HepG2 (cell line): ENCODE data around the gene ST8SIA3. TPM values are rescaled to one million over a fixed set of nuclear protein-coding genes. Genes with fewer than 3 reads are reported as not detected.

Experiments used
- DNMT3B ChIP-seq: conservative IDR thresholded peaks from 2 replicates; pipeline ENCODE4 v1.6.1; 2016; ENCODE audit warnings: missing biosample characterization, control low read depth
- GTF2F1 ChIP-seq: fragments of 150-350 bp; IDR thresholded peaks from 2 replicates; pipeline ENCODE4 v1.6.1; 2014; ENCODE audit warnings: low read length
- GTF3A ChIP-seq: sonication (generic); formaldehyde crosslinking; conservative IDR thresholded peaks from 2 replicates; pipeline ENCODE4 v1.4.0; 2020; ENCODE audit warnings: mild to moderate bottlenecking, missing genetic modification reagents
- HINFP ChIP-seq: sonication (generic); formaldehyde crosslinking; IDR thresholded peaks from 2 replicates; pipeline ENCODE4 v1.4.0; 2020; ENCODE audit warnings: low read depth, mild to moderate bottlenecking, missing genetic modification reagents
- HOXA9 ChIP-seq: sonication (generic); formaldehyde crosslinking; IDR thresholded peaks from 2 replicates; pipeline ENCODE4 v1.8.1; 2022; ENCODE audit warnings: missing genetic modification reagents, mild to moderate bottlenecking, moderate library complexity, borderline replicate concordance
- KLF12 ChIP-seq: sonication (generic); formaldehyde crosslinking; IDR thresholded peaks from 2 replicates; pipeline ENCODE4 v1.4.0; 2020; ENCODE audit warnings: missing genetic modification reagents, borderline replicate concordance
- MAFF ChIP-seq: IDR thresholded peaks from 2 replicates; pipeline ENCODE4 v1.6.1; 2011; ENCODE audit warnings: low read depth, low read length, improper control_type of control experiment
- NCOA2 ChIP-seq: sonication (generic); formaldehyde crosslinking; IDR thresholded peaks from 2 replicates; pipeline ENCODE4 v1.8.0; 2022; ENCODE audit warnings: inconsistent platforms
- PRPF4 ChIP-seq: fragments of 200-400 bp; formaldehyde crosslinking; IDR thresholded peaks from 2 replicates; pipeline ENCODE4 v1.6.1; 2016; ENCODE audit warnings: low read length, low read depth; ENCODE audit not compliant: poor library complexity, severe bottlenecking
- RFX5 ChIP-seq: IDR thresholded peaks from 2 replicates; pipeline ENCODE4 v1.6.1; 2011; ENCODE audit warnings: low read depth, low read length, improper control_type of control experiment
- RFXANK ChIP-seq: IDR thresholded peaks from 2 replicates; pipeline ENCODE4 v1.6.1; 2016
- SATB2 ChIP-seq: sonication (generic); formaldehyde crosslinking; IDR thresholded peaks from 2 replicates; pipeline ENCODE4 v1.5.0; 2020; ENCODE audit warnings: missing genetic modification reagents
- SNRNP70 ChIP-seq: fragments of 200-400 bp; formaldehyde crosslinking; IDR thresholded peaks from 2 replicates; pipeline ENCODE4 v1.6.1; 2017; ENCODE audit warnings: mild to moderate bottlenecking, low read depth, low read length, moderate library complexity
- YY1 ChIP-seq: IDR thresholded peaks from 2 replicates; pipeline ENCODE4 v1.6.1; 2011; ENCODE audit warnings: low read length, low read depth, moderate library complexity, mild to moderate bottlenecking; ENCODE audit not compliant: insufficient read depth, insufficient replicate concordance
- ZNF367 ChIP-seq: sonication (generic); formaldehyde crosslinking; IDR thresholded peaks from 2 replicates; pipeline ENCODE4 v1.4.0; 2020; ENCODE audit warnings: missing genetic modification reagents, borderline replicate concordance
- ZNF484 ChIP-seq: sonication (generic); formaldehyde crosslinking; IDR thresholded peaks from 2 replicates; pipeline ENCODE4 v1.5.1; 2020; ENCODE audit warnings: mild to moderate bottlenecking, low read depth, missing genetic modification reagents, borderline replicate concordance
- ZNF501 ChIP-seq: sonication (generic); formaldehyde crosslinking; IDR thresholded peaks from 2 replicates; pipeline ENCODE4 v1.5.1; 2020; ENCODE audit warnings: mild to moderate bottlenecking, moderate library complexity, missing genetic modification reagents
- ZNF543 ChIP-seq: sonication (generic); formaldehyde crosslinking; IDR thresholded peaks from 2 replicates; pipeline ENCODE4 v1.4.0; 2020; ENCODE audit warnings: mild to moderate bottlenecking, missing genetic modification reagents
- ZNF549 ChIP-seq: sonication (generic); formaldehyde crosslinking; IDR thresholded peaks from 2 replicates; pipeline ENCODE4 v1.5.0; 2020; ENCODE audit warnings: missing genetic modification reagents
- ZNF589 ChIP-seq: sonication (generic); formaldehyde crosslinking; conservative IDR thresholded peaks from 2 replicates; pipeline ENCODE4 v1.8.0; 2022; ENCODE audit warnings: mild to moderate bottlenecking, moderate library complexity, missing genetic modification reagents
- ZNF598 ChIP-seq: sonication (generic); formaldehyde crosslinking; IDR thresholded peaks from 2 replicates; pipeline ENCODE4 v1.5.1; 2020; ENCODE audit warnings: mild to moderate bottlenecking, missing genetic modification reagents, borderline replicate concordance
- ZNF709 ChIP-seq: sonication (generic); formaldehyde crosslinking; IDR thresholded peaks from 2 replicates; pipeline ENCODE4 v1.5.0; 2020; ENCODE audit warnings: mild to moderate bottlenecking, missing genetic modification reagents
- ZNF782 ChIP-seq: sonication (generic); formaldehyde crosslinking; IDR thresholded peaks from 2 replicates; pipeline ENCODE4 v1.4.0; 2020; ENCODE audit warnings: missing genetic modification reagents, mild to moderate bottlenecking, borderline replicate concordance
- ZNF800 ChIP-seq: sonication (generic); formaldehyde crosslinking; IDR thresholded peaks from 2 replicates; pipeline ENCODE4 v1.4.0; 2020; ENCODE audit warnings: missing genetic modification reagents
- polyA plus RNA-seq, 8 experiments: library from polyadenylated mRNA; depleted of rRNA in 3 of 8; stranded (reverse) in 7 of 8; unstranded in 1 of 8; fragments of >200 nt; fragmentation: Illumina TruSeq in 4 of 8; extraction: Trizol in 4 of 8; gene quantifications; 2 replicates each; pipeline versions ENCODE4 v1.2.1 to v1.2.3, GENCODE V29; 2011 to 2016; ENCODE audit warnings: low read depth in 4 of 8, missing spikeins in 1 of 8, mixed read lengths in 1 of 8; ENCODE audit not compliant: insufficient read depth in 1 of 8
- total RNA-seq, 5 experiments: library from RNA; depleted of rRNA; stranded (reverse); fragments of >200 nt; fragmentation: Illumina TruSeq; extraction: Trizol; gene quantifications; 2 replicates each; pipeline ENCODE4 v1.2.3, GENCODE V29; 2016; ENCODE audit warnings: low read depth in 1 of 5
- TF ChIP-seq, protein P1 (sequence below): sonication (generic); formaldehyde crosslinking; IDR thresholded peaks from 2 replicates; pipeline ENCODE4 v1.9.0; 2021; ENCODE audit warnings: missing genetic modification reagents, borderline replicate concordance
- TF ChIP-seq, protein P2 (sequence below): sonication (generic); formaldehyde crosslinking; IDR thresholded peaks from 2 replicates; pipeline ENCODE4 v1.8.1; 2022; ENCODE audit warnings: mild to moderate bottlenecking, missing genetic modification reagents

Gene ST8SIA3
- total and polyA plus RNA-seq, 2 of the 13 experiments (the other 11 are each of a cell fraction or from before 2014, with no cell fraction given): not detected

- TF ChIP-seq, protein P1, sequence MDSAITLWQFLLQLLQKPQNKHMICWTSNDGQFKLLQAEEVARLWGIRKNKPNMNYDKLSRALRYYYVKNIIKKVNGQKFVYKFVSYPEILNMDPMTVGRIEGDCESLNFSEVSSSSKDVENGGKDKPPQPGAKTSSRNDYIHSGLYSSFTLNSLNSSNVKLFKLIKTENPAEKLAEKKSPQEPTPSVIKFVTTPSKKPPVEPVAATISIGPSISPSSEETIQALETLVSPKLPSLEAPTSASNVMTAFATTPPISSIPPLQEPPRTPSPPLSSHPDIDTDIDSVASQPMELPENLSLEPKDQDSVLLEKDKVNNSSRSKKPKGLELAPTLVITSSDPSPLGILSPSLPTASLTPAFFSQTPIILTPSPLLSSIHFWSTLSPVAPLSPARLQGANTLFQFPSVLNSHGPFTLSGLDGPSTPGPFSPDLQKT (CRISPR knock-in tag): no peak; the same call in 1 of the 2 replicates
- TF ChIP-seq PRPF4 (no peak), MAFF (no peak), ZNF782 (CRISPR knock-in tag) (0 out of 2 replicates have a peak, but pooled peaks have one; percentile 44), GTF3A (no peak), DNMT3B (CRISPR knock-in tag) (no peak), YY1 (peak; percentile 64), KLF12 (CRISPR knock-in tag) (0 out of 2 replicates have a peak, but pooled peaks have one; percentile 36), RFXANK (no peak), SATB2 (CRISPR knock-in tag) (peak; percentile 77; the same call in 1 of the 2 replicates), GTF2F1 (no peak), ZNF484 (CRISPR knock-in tag) (no peak), ZNF501 (peak; percentile 46; the same call in 1 of the 2 replicates), ZNF589 (CRISPR knock-in tag) (0 out of 2 replicates have a peak, but pooled peaks have one; percentile 28), ZNF598 (CRISPR knock-in tag) (no peak), HINFP (CRISPR knock-in tag) (0 out of 2 replicates have a peak, but pooled peaks have one; percentile 39), ZNF549 (no peak), ZNF543 (CRISPR knock-in tag) (0 out of 2 replicates have a peak, but pooled peaks have one; percentile 36), ZNF709 (CRISPR knock-in tag) (no peak), NCOA2 (CRISPR knock-in tag) (0 out of 2 replicates have a peak, but pooled peaks have one; percentile 40), RFX5 (no peak), ZNF367 (CRISPR knock-in tag) (no peak; the same call in 1 of the 2 replicates), HOXA9 (CRISPR knock-in tag) (peak; percentile 73; the same call in 1 of the 2 replicates), ZNF800 (CRISPR knock-in tag) (peak; percentile 73; the same call in 1 of the 2 replicates), SNRNP70 (no peak)
- TF ChIP-seq, protein P2, sequence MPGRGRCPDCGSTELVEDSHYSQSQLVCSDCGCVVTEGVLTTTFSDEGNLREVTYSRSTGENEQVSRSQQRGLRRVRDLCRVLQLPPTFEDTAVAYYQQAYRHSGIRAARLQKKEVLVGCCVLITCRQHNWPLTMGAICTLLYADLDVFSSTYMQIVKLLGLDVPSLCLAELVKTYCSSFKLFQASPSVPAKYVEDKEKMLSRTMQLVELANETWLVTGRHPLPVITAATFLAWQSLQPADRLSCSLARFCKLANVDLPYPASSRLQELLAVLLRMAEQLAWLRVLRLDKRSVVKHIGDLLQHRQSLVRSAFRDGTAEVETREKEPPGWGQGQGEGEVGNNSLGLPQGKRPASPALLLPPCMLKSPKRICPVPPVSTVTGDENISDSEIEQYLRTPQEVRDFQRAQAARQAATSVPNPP (CRISPR knock-in tag): no peak
Observed at GRCh38 chr18:57353940-57354461, 1.6 kb downstream of the ST8SIA3 start (continued).
